HL-60 (cell line): Measurements from ENCODE around the gene CLSTN1.

ENCODE experiments used
- DNase-seq, 2 experiments: peaks; one replicate each; pipeline ENCODE4 v3.0.0-alpha.2; 2010 to 2020; ENCODE audit warnings: low read depth in 1 of 2, low spot score in 1 of 2
- H3K27ac ChIP-seq: fragments of 250-450 bp; sonication (Bioruptor Pico); replicated peaks from 2 replicates; pipeline ENCODE4 v1.5.1; 2020; ENCODE audit warnings: mild to moderate bottlenecking, moderate library complexity
- H3K27me3 ChIP-seq: fragments of 250-450 bp; sonication (Bioruptor Pico); 2 replicates; pipeline ENCODE4 v1.5.1; 2021; ENCODE audit warnings: mild to moderate bottlenecking, moderate library complexity; ENCODE audit not compliant: insufficient read depth, poor library complexity, severe bottlenecking
- H3K4me3 ChIP-seq: replicated peaks from 2 replicates; pipeline ENCODE4 v1.5.1; 2011; ENCODE audit warnings: mild to moderate bottlenecking, control low read depth, low read length; ENCODE audit not compliant: insufficient read depth
- CTCF ChIP-seq: IDR thresholded peaks from one replicate; pipeline ENCODE4 v1.5.1; 2011; ENCODE audit warnings: low read length, control low read depth, inconsistent platforms; ENCODE audit not compliant: insufficient read depth
- GABPA ChIP-seq: IDR thresholded peaks from 2 replicates; pipeline ENCODE4 v1.6.1; 2012; ENCODE audit warnings: low read depth
- POLR2AphosphoS5 ChIP-seq: IDR thresholded peaks from 2 replicates; pipeline ENCODE4 v1.6.1; 2012; ENCODE audit warnings: low read depth
- REST ChIP-seq: IDR thresholded peaks from 2 replicates; pipeline ENCODE4 v1.6.1; 2012; ENCODE audit warnings: low read depth; ENCODE audit not compliant: insufficient replicate concordance
- SPI1 ChIP-seq: IDR thresholded peaks from 2 replicates; pipeline ENCODE4 v1.6.1; 2012; ENCODE audit warnings: low read depth, mild to moderate bottlenecking, borderline replicate concordance

Gene CLSTN1

GRCh38 chr1:9735800-9736199 is 88.0 kb downstream of the CLSTN1 start:
- no peak overlapping the region for H3K27ac ChIP-seq
- no peaks in the 10 kb centered on the region for H3K27me3 ChIP-seq
- TF ChIP-seq SPI1 = no peak
- TF ChIP-seq REST = no peak
- TF ChIP-seq GABPA = no peak
- TF ChIP-seq CTCF = no peak
- no peak for TF ChIP-seq POLR2AphosphoS5
- no peak for DNase-seq
- H3K4me3 ChIP-seq = no peak overlapping the region

GRCh38 chr1:9733160-9733789 is 90.5 kb downstream of the CLSTN1 start:
- DNase-seq = no peak
- TF ChIP-seq REST = no peak
- TF ChIP-seq CTCF = no peak
- no peak for TF ChIP-seq SPI1
- no peak; the same call in 1 of the 2 replicates for TF ChIP-seq POLR2AphosphoS5
- Histone ChIP-seq H3K27ac (no peak overlapping the region), H3K27me3 (no peaks in the 10 kb centered on the region), H3K4me3 (no peak overlapping the region)

GRCh38 chr1:9732123-9732971 is 91.4 kb downstream of the CLSTN1 start:
- H3K27me3 ChIP-seq = no peaks in the 10 kb centered on the region
- no peak overlapping the region for H3K4me3 ChIP-seq
- TF ChIP-seq POLR2AphosphoS5 = no peak
- TF ChIP-seq GABPA = no peak
- TF ChIP-seq SPI1 = no peak
- TF ChIP-seq REST = no peak
- no peak for TF ChIP-seq CTCF
- no peak for DNase-seq
- no peak overlapping the region for H3K27ac ChIP-seq
